SK-N-SH treated with all-trans-retinoic acid at 6 μM for 48 hours (cell line): ENCODE measurements around the gene SLC6A9.

Experiments used
- ATAC-seq: fragments of 200-7000 bp; cut with Tn5 transposase; 3 replicates; pipeline ENCODE4 v1.9.1; 2020; ENCODE audit warnings: mild to moderate bottlenecking, moderate library complexity
- ARNTL ChIP-seq: fragments of 450-650 bp; formaldehyde crosslinking; IDR thresholded peaks from 2 replicates; pipeline ENCODE4 v1.5.0; 2020; ENCODE audit warnings: low read depth, mild to moderate bottlenecking, moderate library complexity, borderline replicate concordance
- CSDC2 ChIP-seq: fragments of 250-450 bp; sonication (Bioruptor Pico); IDR thresholded peaks from 2 replicates; pipeline ENCODE4 v1.5.0; 2020; ENCODE audit warnings: mild to moderate bottlenecking, moderate library complexity
- ISL1 ChIP-seq: fragments of 250-450 bp; sonication (Bioruptor Pico); IDR thresholded peaks from 2 replicates; pipeline ENCODE4 v2.1.2; 2022; ENCODE audit warnings: mild to moderate bottlenecking, moderate library complexity
- OSR1 ChIP-seq: fragments of 250-450 bp; sonication (Bioruptor Pico); IDR thresholded peaks from 2 replicates; pipeline ENCODE4 v1.8.0; 2022; ENCODE audit warnings: moderate library complexity, mild to moderate bottlenecking, inconsistent platforms
- PATZ1 ChIP-seq: fragments of 250-450 bp; sonication (Bioruptor Pico); IDR thresholded peaks from 2 replicates; pipeline ENCODE4 v1.8.0; 2020; ENCODE audit warnings: mild to moderate bottlenecking, moderate library complexity, borderline replicate concordance
- PPARA ChIP-seq: fragments of 250-450 bp; sonication (Bioruptor Pico); IDR thresholded peaks from 2 replicates; pipeline ENCODE4 v1.5.0; 2020; ENCODE audit warnings: mild to moderate bottlenecking, borderline replicate concordance
- SNAI2 ChIP-seq: fragments of 250-450 bp; sonication (Bioruptor Pico); IDR thresholded peaks from 2 replicates; pipeline ENCODE4 v1.5.0; 2020; ENCODE audit warnings: mild to moderate bottlenecking, moderate library complexity
- TCF4 ChIP-seq: fragments of 250-450 bp; sonication (Bioruptor Pico); IDR thresholded peaks from 2 replicates; pipeline ENCODE4 v1.8.0; 2021; ENCODE audit warnings: mild to moderate bottlenecking, moderate library complexity, borderline replicate concordance
- TOX ChIP-seq: fragments of 250-450 bp; sonication (Bioruptor Pico); IDR thresholded peaks from 2 replicates; pipeline ENCODE4 v1.8.0; 2021; ENCODE audit warnings: mild to moderate bottlenecking, moderate library complexity, borderline replicate concordance
- ZFP3 ChIP-seq: fragments of 250-450 bp; sonication (Bioruptor Pico); IDR thresholded peaks from 2 replicates; pipeline ENCODE4 v1.5.0; 2020; ENCODE audit warnings: mild to moderate bottlenecking, moderate library complexity
- ZNF565 ChIP-seq: fragments of 450-650 bp; formaldehyde crosslinking; conservative IDR thresholded peaks from 2 replicates; pipeline ENCODE4 v1.5.0; 2020; ENCODE audit warnings: low read depth, mild to moderate bottlenecking, moderate library complexity
- ZNF70 ChIP-seq: fragments of 450-650 bp; formaldehyde crosslinking; IDR thresholded peaks from 2 replicates; pipeline ENCODE4 v1.5.0; 2020; ENCODE audit warnings: mild to moderate bottlenecking, moderate library complexity
- ZNF8 ChIP-seq: fragments of 450-650 bp; formaldehyde crosslinking; IDR thresholded peaks from 2 replicates; pipeline ENCODE4 v1.5.0; 2020; ENCODE audit warnings: mild to moderate bottlenecking, moderate library complexity
- TF ChIP-seq, protein P1 (sequence below): fragments of 250-450 bp; sonication (Bioruptor Pico); IDR thresholded peaks from 2 replicates; pipeline ENCODE4 v1.8.0; 2021; ENCODE audit warnings: low read depth, mild to moderate bottlenecking, moderate library complexity, borderline replicate concordance
- TF ChIP-seq, protein P2 (sequence below): fragments of 250-450 bp; sonication (Bioruptor Pico); IDR thresholded peaks from 2 replicates; pipeline ENCODE4 v1.5.1; 2021; ENCODE audit warnings: mild to moderate bottlenecking, moderate library complexity
- TF ChIP-seq, protein P3 (sequence below): fragments of 250-450 bp; sonication (Bioruptor Pico); IDR thresholded peaks from 2 replicates; pipeline ENCODE4 v1.5.1; 2020; ENCODE audit warnings: low read depth, mild to moderate bottlenecking, moderate library complexity
- TF ChIP-seq, protein P4 (sequence below): fragments of 250-450 bp; sonication (Bioruptor Pico); IDR thresholded peaks from 2 replicates; pipeline ENCODE4 v1.5.0; 2020; ENCODE audit warnings: mild to moderate bottlenecking, moderate library complexity

SLC6A9 gene

GRCh38 chr1:43984855-43985254 lies 46.4 kb downstream of the SLC6A9 start:
- TF ChIP-seq, protein P1, sequence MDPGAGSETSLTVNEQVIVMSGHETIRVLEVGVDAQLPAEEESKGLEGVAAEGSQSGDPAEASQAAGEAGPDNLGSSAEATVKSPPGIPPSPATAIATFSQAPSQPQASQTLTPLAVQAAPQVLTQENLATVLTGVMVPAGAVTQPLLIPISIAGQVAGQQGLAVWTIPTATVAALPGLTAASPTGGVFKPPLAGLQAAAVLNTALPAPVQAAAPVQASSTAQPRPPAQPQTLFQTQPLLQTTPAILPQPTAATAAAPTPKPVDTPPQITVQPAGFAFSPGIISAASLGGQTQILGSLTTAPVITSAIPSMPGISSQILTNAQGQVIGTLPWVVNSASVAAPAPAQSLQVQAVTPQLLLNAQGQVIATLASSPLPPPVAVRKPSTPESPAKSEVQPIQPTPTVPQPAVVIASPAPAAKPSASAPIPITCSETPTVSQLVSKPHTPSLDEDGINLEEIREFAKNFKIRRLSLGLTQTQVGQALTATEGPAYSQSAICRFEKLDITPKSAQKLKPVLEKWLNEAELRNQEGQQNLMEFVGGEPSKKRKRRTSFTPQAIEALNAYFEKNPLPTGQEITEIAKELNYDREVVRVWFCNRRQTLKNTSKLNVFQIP (CRISPR knock-in tag), result no peak
- TF ChIP-seq CSDC2 (CRISPR knock-in tag), result no peak
- TF ChIP-seq, protein P2, sequence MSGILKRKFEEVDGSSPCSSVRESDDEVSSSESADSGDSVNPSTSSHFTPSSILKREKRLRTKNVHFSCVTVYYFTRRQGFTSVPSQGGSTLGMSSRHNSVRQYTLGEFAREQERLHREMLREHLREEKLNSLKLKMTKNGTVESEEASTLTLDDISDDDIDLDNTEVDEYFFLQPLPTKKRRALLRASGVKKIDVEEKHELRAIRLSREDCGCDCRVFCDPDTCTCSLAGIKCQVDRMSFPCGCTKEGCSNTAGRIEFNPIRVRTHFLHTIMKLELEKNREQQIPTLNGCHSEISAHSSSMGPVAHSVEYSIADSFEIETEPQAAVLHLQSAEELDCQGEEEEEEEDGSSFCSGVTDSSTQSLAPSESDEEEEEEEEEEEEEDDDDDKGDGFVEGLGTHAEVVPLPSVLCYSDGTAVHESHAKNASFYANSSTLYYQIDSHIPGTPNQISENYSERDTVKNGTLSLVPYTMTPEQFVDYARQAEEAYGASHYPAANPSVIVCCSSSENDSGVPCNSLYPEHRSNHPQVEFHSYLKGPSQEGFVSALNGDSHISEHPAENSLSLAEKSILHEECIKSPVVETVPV (CRISPR knock-in tag), result no peak
- TF ChIP-seq ZNF565, result no peak
- TF ChIP-seq PATZ1 (CRISPR knock-in tag), result no peak
- no peak for TF ChIP-seq PPARA (CRISPR knock-in tag)
- TF ChIP-seq, protein P3, sequence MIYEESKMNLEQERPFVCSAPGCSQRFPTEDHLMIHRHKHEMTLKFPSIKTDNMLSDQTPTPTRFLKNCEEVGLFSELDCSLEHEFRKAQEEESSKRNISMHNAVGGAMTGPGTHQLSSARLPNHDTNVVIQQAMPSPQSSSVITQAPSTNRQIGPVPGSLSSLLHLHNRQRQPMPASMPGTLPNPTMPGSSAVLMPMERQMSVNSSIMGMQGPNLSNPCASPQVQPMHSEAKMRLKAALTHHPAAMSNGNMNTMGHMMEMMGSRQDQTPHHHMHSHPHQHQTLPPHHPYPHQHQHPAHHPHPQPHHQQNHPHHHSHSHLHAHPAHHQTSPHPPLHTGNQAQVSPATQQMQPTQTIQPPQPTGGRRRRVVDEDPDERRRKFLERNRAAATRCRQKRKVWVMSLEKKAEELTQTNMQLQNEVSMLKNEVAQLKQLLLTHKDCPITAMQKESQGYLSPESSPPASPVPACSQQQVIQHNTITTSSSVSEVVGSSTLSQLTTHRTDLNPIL (CRISPR knock-in tag), result no peak
- no peak for TF ChIP-seq OSR1 (CRISPR knock-in tag)
- no peak for TF ChIP-seq SNAI2
- no peak for TF ChIP-seq TOX
- TF ChIP-seq ZNF8 (CRISPR knock-in tag), result no peak
- TF ChIP-seq ARNTL, result no peak
- TF ChIP-seq TCF4 (CRISPR knock-in tag), result no peak
- TF ChIP-seq ZFP3 (CRISPR knock-in tag), result no peak
- no peak for ATAC-seq

DNA sequence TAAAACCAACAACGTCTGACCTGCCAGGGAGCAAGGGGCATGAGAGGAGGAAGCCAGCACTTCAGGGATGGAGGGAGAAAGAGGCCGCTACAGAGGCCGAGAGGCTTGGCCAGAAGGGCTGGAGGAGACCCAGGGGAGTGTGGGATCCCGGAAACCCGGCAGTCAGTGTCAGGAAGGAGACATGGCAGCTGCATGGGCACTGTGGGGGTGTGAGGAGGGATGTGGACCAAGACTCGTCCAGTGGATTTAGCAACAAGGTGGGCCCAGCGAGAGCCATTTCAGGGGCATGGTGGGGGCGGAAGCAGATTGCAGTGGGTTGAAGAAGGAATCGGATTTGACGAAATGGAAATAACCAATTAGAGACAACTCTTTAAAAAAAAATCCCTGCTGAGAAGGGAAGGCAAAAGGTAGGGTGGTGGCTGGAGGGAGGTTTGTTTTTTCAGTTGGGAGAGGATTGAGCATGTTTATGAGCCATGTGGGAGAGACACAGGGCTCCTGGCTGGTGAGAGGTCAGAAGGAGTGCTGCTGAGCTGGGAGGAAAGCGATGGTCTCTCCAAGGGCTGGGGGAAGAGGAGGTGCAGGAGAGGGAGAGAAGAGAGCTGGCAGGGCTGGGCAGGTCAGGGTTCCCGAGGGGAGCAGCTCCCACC lies 47.9 kb downstream of the SLC6A9 start:
- TF ChIP-seq, protein P4, sequence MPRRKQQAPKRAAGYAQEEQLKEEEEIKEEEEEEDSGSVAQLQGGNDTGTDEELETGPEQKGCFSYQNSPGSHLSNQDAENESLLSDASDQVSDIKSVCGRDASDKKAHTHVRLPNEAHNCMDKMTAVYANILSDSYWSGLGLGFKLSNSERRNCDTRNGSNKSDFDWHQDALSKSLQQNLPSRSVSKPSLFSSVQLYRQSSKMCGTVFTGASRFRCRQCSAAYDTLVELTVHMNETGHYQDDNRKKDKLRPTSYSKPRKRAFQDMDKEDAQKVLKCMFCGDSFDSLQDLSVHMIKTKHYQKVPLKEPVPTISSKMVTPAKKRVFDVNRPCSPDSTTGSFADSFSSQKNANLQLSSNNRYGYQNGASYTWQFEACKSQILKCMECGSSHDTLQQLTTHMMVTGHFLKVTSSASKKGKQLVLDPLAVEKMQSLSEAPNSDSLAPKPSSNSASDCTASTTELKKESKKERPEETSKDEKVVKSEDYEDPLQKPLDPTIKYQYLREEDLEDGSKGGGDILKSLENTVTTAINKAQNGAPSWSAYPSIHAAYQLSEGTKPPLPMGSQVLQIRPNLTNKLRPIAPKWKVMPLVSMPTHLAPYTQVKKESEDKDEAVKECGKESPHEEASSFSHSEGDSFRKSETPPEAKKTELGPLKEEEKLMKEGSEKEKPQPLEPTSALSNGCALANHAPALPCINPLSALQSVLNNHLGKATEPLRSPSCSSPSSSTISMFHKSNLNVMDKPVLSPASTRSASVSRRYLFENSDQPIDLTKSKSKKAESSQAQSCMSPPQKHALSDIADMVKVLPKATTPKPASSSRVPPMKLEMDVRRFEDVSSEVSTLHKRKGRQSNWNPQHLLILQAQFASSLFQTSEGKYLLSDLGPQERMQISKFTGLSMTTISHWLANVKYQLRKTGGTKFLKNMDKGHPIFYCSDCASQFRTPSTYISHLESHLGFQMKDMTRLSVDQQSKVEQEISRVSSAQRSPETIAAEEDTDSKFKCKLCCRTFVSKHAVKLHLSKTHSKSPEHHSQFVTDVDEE (CRISPR knock-in tag), result no peak
- TF ChIP-seq ZFP3 (CRISPR knock-in tag), result no peak
- ATAC-seq, result no peak

GRCh38 chr1:43982808-43983207 lies 48.5 kb downstream of the SLC6A9 start:
- ATAC-seq, result no peak
- TF ChIP-seq PPARA (CRISPR knock-in tag), result no peak
- TF ChIP-seq, protein P2 (CRISPR knock-in tag), result no peak
- TF ChIP-seq, all 23 proteins: peak for 0

DNA sequence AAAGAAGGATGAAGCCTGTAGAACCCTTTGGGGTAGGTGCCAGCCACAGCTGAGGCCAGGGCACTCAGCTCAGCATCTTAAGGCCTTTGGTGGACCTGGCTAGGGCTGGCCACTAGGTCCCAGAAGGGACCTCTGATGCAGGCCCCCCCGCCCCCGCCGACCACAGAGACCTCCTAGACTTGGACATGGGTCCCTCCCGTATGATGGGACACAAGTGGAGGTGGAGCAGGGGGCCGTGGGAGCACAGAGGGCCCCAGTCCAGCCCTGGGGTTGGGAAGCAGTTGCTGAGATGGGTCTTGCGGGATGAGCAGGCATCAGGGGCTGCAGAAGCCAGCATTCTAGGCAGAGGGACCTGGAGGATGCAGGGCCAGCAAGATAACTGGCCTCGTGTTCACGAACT lies 49.0 kb downstream of the SLC6A9 start:
- no peak for ATAC-seq
- TF ChIP-seq ZNF70 (CRISPR knock-in tag), result no peak
- TF ChIP-seq, protein P1 (CRISPR knock-in tag), result no peak
- no peak for TF ChIP-seq ARNTL
- TF ChIP-seq PATZ1 (CRISPR knock-in tag), result no peak
- no peak for TF ChIP-seq CSDC2 (CRISPR knock-in tag)
- no peak for TF ChIP-seq ISL1 (CRISPR knock-in tag)
- TF ChIP-seq OSR1 (CRISPR knock-in tag), result no peak
